Caco-2 (cell line): Measurements from ENCODE around the gene RAD51B. TPM values are rescaled to one million over a fixed set of nuclear protein-coding genes. Genes with fewer than 3 reads are reported as not detected.

Experiments
- BruUV-seq: library from RNA; stranded (reverse); fragments of 400-500 nt; replicated peaks from 2 replicates; lab custom pipeline; 2021; lab: Mats Ljungman, UMichigan
- CTCF ChIA-PET: fragments of 300-600 bp; sonication (Branson Sonifier 250); formaldehyde crosslinking; loops from one replicate; lab custom pipeline; 2022; ENCODE audit warnings: antibody characterized with exemption; lab: Charles Lee
- POLR2A ChIA-PET: fragments of 300-600 bp; sonication (Branson Sonifier 250); formaldehyde crosslinking; loops from one replicate; lab custom pipeline; 2022; ENCODE audit warnings: antibody characterized with exemption; lab: Charles Lee
- DNase-seq, 2 experiments: peaks; one replicate each; pipeline versions ENCODE4 v3.0.0 to v3.0.0-alpha.2; 2020 to 2022
- H3K27me3 ChIP-seq: replicated peaks from 2 replicates; pipeline ENCODE4 v1.6.0; 2011; ENCODE audit warnings: low read length; ENCODE audit not compliant: control insufficient read depth, insufficient read depth
- H3K36me3 ChIP-seq: 2 replicates; pipeline ENCODE4 v1.5.1; 2011; ENCODE audit warnings: low read length; ENCODE audit not compliant: control insufficient read depth, insufficient read depth
- H3K4me1 ChIP-seq: fragments of 250-450 bp; sonication (Bioruptor Pico); 2 replicates; pipeline ENCODE4 v1.5.1; 2020; ENCODE audit warnings: mild to moderate bottlenecking
- H3K4me3 ChIP-seq: 2 replicates; pipeline ENCODE4 v1.5.1; 2011; ENCODE audit warnings: low read depth, mild to moderate bottlenecking, control low read depth, low read length
- H3K9me3 ChIP-seq: fragments of 250-450 bp; sonication (Bioruptor Pico); 2 replicates; pipeline ENCODE4 v1.5.1; 2020; ENCODE audit warnings: mild to moderate bottlenecking, moderate library complexity
- H3K27ac Mint-ChIP-seq: one replicate; pipeline ENCODE4 v1.8.0; 2022; ENCODE audit warnings: mixed read lengths; ENCODE audit not compliant: unreplicated experiment
- H3K27me3 Mint-ChIP-seq: one replicate; pipeline ENCODE4 v1.8.0; 2022; ENCODE audit warnings: mixed read lengths; ENCODE audit not compliant: insufficient read depth, unreplicated experiment
- H3K36me3 Mint-ChIP-seq: one replicate; pipeline ENCODE4 v1.8.0; 2022; ENCODE audit warnings: mild to moderate bottlenecking, mixed read lengths; ENCODE audit not compliant: insufficient read depth, unreplicated experiment
- H3K4me1 Mint-ChIP-seq: one replicate; pipeline ENCODE4 v1.8.0; 2022; ENCODE audit warnings: low read depth, mixed read lengths; ENCODE audit not compliant: unreplicated experiment
- H3K4me3 Mint-ChIP-seq: one replicate; pipeline ENCODE4 v1.8.0; 2022; ENCODE audit warnings: mild to moderate bottlenecking, moderate library complexity, mixed read lengths; ENCODE audit not compliant: unreplicated experiment
- H3K9me3 Mint-ChIP-seq: one replicate; pipeline ENCODE4 v1.8.0; 2022; ENCODE audit warnings: mixed read lengths; ENCODE audit not compliant: unreplicated experiment
- CTCF ChIP-seq, 2 experiments: fragments of 200-600 bp in 1 of 2; IDR thresholded peaks; 1 replicate in 1 of 2; 2 replicates in 1 of 2; pipeline versions ENCODE4 v1.5.1 to v1.8.0; 2011 to 2022; ENCODE audit warnings: antibody characterized with exemption in 1 of 2, control low read depth in 1 of 2, inconsistent platforms in 1 of 2, low read depth in 1 of 2, low read length in 1 of 2, mild to moderate bottlenecking in 1 of 2, moderate library complexity in 1 of 2; ENCODE audit not compliant: insufficient read depth in 1 of 2, severe bottlenecking in 1 of 2, unreplicated experiment in 1 of 2
- intact Hi-C: fragments of 100-400 bp; cut with micrococcal nuclease; formaldehyde crosslinking; loops from one replicate; pipeline ENCODE4 v1.10.0; 2022; ENCODE audit not compliant: unreplicated experiment
- total RNA-seq: library from RNA; stranded (reverse); gene quantifications from 2 replicates; pipeline ENCODE4 v1.2.3, GENCODE V29; 2022

RAD51B gene
- total RNA-seq, 1 experiment from 2014 or later: 16.7 TPM

- H3K4me1 ChIP-seq: peaks cover 45% of the 10 kb centered on the region
- BruUV-seq: no TSS peak
- no peaks in the 10 kb centered on the region for H3K9me3 ChIP-seq
- no peaks in the 10 kb centered on the region for H3K36me3 ChIP-seq
- no peaks in the 10 kb centered on the region for H3K9me3 Mint-ChIP-seq
- peak overlapping the region; percentile 25 for H3K27ac Mint-ChIP-seq
- no peak overlapping the region for H3K4me3 ChIP-seq
- POLR2A ChIA-PET: no interaction called here
- DNase-seq: no peak
- intact Hi-C loops: no loop called here
- no peaks in the 10 kb centered on the region for H3K27me3 Mint-ChIP-seq
- peaks cover 66% of the 10 kb centered on the region for H3K4me1 Mint-ChIP-seq
- no peak overlapping the region for H3K4me3 Mint-ChIP-seq
- H3K27me3 ChIP-seq: no peaks in the 10 kb centered on the region
- H3K36me3 Mint-ChIP-seq: peaks cover 4% of the 10 kb centered on the region
- CTCF ChIA-PET: no interaction called here
- no peak for TF ChIP-seq CTCF (IDR thresholded peaks at IDR 0.05; ENCODE audit: insufficient read depth in 1 of 2, low read depth in 1 of 2, low read length in 1 of 2, severe bottlenecking in 1 of 2, unreplicated experiment in 1 of 2)
These were observed 770.0 kb downstream of the RAD51B start for GRCh38 chr14:68589447-68590200.

- Histone ChIP-seq H3K36me3 (no peaks in the 10 kb centered on the region), H3K4me1 (peaks cover 50% of the 10 kb centered on the region), H3K4me3 (no peak overlapping the region), H3K9me3 (no peaks in the 10 kb centered on the region), H3K27me3 (no peaks in the 10 kb centered on the region)
- ChIA-PET POLR2A (no interaction called here), CTCF (no interaction called here)
- no peaks in the 10 kb centered on the region for H3K27me3 Mint-ChIP-seq
- no peaks in the 10 kb centered on the region for H3K9me3 Mint-ChIP-seq
- intact Hi-C loops: no loop called here
- peaks cover 4% of the 10 kb centered on the region for H3K36me3 Mint-ChIP-seq
- H3K4me1 Mint-ChIP-seq: peaks cover 66% of the 10 kb centered on the region
- H3K4me3 Mint-ChIP-seq: no peak overlapping the region
- no TSS peak for BruUV-seq
- DNase-seq: no peak
- peak overlapping the region; percentile 25 for H3K27ac Mint-ChIP-seq
- no peak for TF ChIP-seq CTCF (IDR thresholded peaks at IDR 0.05; ENCODE audit: insufficient read depth in 1 of 2, low read depth in 1 of 2, low read length in 1 of 2, severe bottlenecking in 1 of 2, unreplicated experiment in 1 of 2)
These were observed 770.6 kb downstream of the RAD51B start for GRCh38 chr14:68590201-68590522.

DNA sequence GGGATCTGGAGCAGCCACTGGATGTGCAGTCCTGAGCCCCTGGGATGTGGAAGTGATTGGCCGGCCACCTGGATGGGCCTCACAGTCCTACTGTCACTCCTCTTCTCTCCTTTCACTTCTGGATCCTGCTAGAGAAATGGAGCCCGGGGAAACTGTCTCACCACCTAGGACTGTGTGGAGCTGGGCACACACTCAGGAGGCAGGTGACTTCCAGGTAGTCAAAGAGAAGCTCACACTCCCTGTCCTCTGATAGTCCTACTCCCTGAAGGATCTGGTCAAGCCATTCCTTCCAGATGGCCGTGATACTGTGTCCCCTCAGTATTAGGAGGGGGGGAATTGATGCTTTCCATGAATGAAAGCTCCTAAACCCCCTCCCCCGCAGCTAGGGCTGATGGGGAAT, 772.2 kb downstream of the RAD51B start:
- H3K27ac Mint-ChIP-seq: peak overlapping the region; percentile 10
- no peak overlapping the region for H3K4me3 Mint-ChIP-seq
- no peaks in the 10 kb centered on the region for H3K27me3 Mint-ChIP-seq
- H3K4me3 ChIP-seq: no peak overlapping the region
- intact Hi-C loops: no loop called here
- no peaks in the 10 kb centered on the region for H3K9me3 Mint-ChIP-seq
- TF ChIP-seq CTCF (IDR thresholded peaks at IDR 0.05; ENCODE audit: insufficient read depth in 1 of 2, low read depth in 1 of 2, low read length in 1 of 2, severe bottlenecking in 1 of 2, unreplicated experiment in 1 of 2): no peak
- POLR2A ChIA-PET: no interaction called here
- no peaks in the 10 kb centered on the region for H3K27me3 ChIP-seq
- peaks cover 60% of the 10 kb centered on the region for H3K4me1 Mint-ChIP-seq
- H3K36me3 ChIP-seq: no peaks in the 10 kb centered on the region
- H3K36me3 Mint-ChIP-seq: peaks cover 4% of the 10 kb centered on the region
- H3K4me1 ChIP-seq: peaks cover 43% of the 10 kb centered on the region
- CTCF ChIA-PET: no interaction called here
- H3K9me3 ChIP-seq: no peaks in the 10 kb centered on the region
- no TSS peak for BruUV-seq
- DNase-seq: no peak
